ENCODE data around the gene IGSF23. TPM values are rescaled to one million over a fixed set of nuclear protein-coding genes. Genes with fewer than 3 reads are reported as not detected.
"Not testable (repeated sequence)": the region's sequence is repeated elsewhere in the genome, so short reads cannot be mapped to it uniquely, and the experiment has no call there.

The IGSF23 gene
- total RNA-seq, 1 experiment from 2014 or later: not detected

DNA sequence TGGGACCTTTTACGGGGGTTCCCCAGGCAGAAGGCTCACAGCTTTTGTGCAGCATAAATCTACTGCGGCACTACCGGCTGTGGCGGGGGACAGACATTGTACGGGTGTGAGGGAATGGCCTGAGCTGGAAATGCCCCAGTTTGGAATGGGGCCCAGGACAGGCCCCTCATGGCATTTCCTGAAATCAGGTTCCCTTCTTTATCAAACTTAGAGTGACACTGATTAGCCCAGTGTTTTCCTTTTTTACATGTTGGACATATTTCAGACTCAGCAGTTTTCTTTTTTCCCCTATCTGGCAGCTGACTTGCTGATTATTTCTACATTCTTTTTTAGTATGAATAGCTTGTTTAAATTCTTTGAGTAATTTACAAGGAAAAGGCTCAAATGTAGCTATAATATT is 20.7 kb downstream of the IGSF23 start:
- H3K4me2 ChIP-seq (ENCODE audit: insufficient read depth, insufficient read length, low read length); H3K9me3 Mint-ChIP-seq; H2AFZ ChIP-seq (ENCODE audit: low read length); H3K4me1 ChIP-seq (ENCODE audit: insufficient read depth, low read length); H2BK12ac ChIP-seq (ENCODE audit: insufficient read length, low read depth, low read length); H2BK120ac ChIP-seq (ENCODE audit: low read depth, low read length, poor library complexity, severe bottlenecking); H4K8ac ChIP-seq (replicated peaks; ENCODE audit: insufficient read length, low read depth, low read length); H3K4me3 Mint-ChIP-seq; H3K4ac ChIP-seq (ENCODE audit: low read depth, low read length); H4K20me1 ChIP-seq (ENCODE audit: control insufficient read depth, insufficient read depth, insufficient read length); H3K23me2 ChIP-seq (ENCODE audit: insufficient read length, low read depth, low read length, poor library complexity, severe bottlenecking); H3K18ac ChIP-seq (ENCODE audit: insufficient read length, low read depth, low read length); H3K27ac ChIP-seq (ENCODE audit: insufficient read length, low read depth, low read length); H4K5ac ChIP-seq (ENCODE audit: insufficient read length, low read depth, low read length); H2BK20ac ChIP-seq (ENCODE audit: low read depth, low read length, poor library complexity, severe bottlenecking); H2BK15ac ChIP-seq (ENCODE audit: low read depth, low read length); H3K27me3 ChIP-seq (ENCODE audit: insufficient read depth, low read length); H3T11ph ChIP-seq (ENCODE audit: low read length); H3K14ac ChIP-seq (ENCODE audit: insufficient read depth, low read length); H3K79me2 ChIP-seq (ENCODE audit: insufficient read depth, low read length); H2BK5ac ChIP-seq (ENCODE audit: insufficient read length, low read length); H2AK5ac ChIP-seq (ENCODE audit: insufficient read length, low read length); H3K27ac Mint-ChIP-seq; H4K91ac ChIP-seq (ENCODE audit: insufficient read length, low read depth, low read length); H3K27me3 Mint-ChIP-seq (ENCODE audit: low read depth); H3K23ac ChIP-seq (ENCODE audit: insufficient read length, low read depth, low read length); H3K56ac ChIP-seq (ENCODE audit: insufficient read length, low read depth, low read length); H3K79me1 ChIP-seq (ENCODE audit: insufficient read depth, low read depth, low read length, poor library complexity, severe bottlenecking); DNase-seq; H3K9me3 ChIP-seq (ENCODE audit: control insufficient read depth, low read depth, low read length); H3K9ac ChIP-seq (ENCODE audit: extremely low read depth, insufficient read length, low read length): not testable (repeated sequence)
- Mint-ChIP-seq H3K36me3 (ENCODE audit: insufficient read depth in 1 of 3, low read depth in 3 of 3) (peaks cover 0 to 12% (median 7%) of the 10 kb centered on the region in 3 experiments; a peak in 4 of 7 replicates), H3K4me1 (peaks cover 38 to 41% of the 10 kb centered on the region in 2 experiments)
- WGBS (ENCODE audit: extremely low coverage, insufficient read length, low lambda C conversion rate): no CpG with 5 or more reads among the region's 5 CpGs

All from H9 (cell line).